GM18868 (cell line): ENCODE results near the gene PTPRN2.
"Not testable (repeated sequence)": the region's sequence is repeated elsewhere in the genome, so short reads cannot be mapped to it uniquely, and the experiment has no call there.

Experiments
- ATAC-seq: cut with Tn5 transposase; IDR thresholded peaks from one replicate; pipeline ENCODE4 v1.9.1; 2021; ENCODE audit warnings: mild to moderate bottlenecking, moderate library complexity; ENCODE audit not compliant: unreplicated experiment

The PTPRN2 gene

GRCh38 chr7:158519633-158520174 lies 67.9 kb downstream of the PTPRN2 start:
- ATAC-seq, result no peak

DNA sequence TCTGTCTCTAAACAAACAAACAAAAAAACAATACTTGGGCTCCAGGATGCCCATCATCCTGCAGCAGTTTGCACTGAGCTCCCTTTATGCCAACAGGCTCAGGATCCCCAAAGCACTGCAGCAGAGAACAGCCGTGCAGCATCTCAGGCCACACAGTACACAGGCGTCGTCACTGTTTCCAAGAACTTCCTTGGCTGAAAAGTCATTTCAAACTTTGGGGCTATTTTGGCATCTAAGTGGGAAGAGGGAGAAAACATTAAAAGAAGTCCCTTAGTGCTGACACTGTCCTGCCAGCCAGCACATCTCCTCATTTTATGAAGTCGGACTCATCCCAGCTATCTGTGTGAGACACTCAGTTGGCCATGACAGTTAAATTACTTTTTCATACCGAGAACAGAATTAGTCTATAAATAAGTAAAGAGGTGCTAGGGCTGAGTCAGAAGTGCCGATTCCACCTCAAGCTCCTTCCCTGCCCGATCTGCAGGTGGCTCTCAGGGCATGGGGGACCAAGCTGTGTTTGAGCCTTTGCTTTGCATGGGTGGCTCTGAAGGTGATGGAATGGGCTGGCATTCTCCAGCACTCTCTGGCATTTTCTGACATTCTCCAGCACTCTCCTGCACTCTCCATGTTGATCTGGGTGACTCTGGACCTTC lies 68.5 kb downstream of the PTPRN2 start:
- ATAC-seq, result no peak

- no peak for ATAC-seq
These were observed 70.1 kb downstream of the PTPRN2 start for GRCh38 chr7:158517571-158517970.

DNA sequence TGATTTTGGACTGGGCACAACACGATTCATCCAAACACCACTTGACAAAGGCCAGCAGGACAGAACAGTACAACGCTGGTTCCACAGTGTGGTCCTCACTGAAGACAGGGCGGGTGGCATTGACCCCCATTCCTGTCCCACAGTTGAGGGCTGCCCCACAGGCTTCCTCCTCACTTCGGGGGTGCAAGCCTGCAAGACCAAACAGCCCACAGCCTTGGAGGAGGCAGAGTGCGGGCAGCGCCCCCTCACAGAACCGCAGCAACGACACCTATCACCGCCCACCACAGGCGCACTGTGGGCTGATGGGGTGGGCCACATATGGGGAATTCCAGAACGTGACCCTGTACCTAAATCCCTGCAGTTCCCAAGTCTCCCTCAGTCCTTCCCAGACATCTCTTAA lies 70.6 kb downstream of the PTPRN2 start:
- ATAC-seq, result no peak

DNA sequence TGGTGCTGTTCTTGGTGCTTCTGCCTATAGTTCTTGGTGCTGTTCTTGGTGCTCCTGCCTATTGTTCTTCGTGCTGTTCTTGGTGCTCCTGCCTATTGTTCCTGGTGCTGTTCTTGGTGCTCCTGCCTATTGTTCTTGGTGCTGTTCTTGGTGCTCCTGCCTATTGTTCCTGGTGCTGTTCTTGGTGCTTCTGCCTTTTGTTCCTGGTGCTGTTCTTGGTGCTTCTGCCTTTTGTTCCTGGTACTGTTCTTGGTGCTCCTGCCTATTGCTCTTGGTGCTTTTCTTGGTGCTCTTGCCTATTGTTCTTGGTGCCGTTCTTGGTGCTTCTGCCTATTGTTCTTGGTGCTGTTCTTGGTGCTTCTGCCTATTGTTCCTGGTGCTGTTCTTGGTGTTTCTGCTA lies 71.1 kb downstream of the PTPRN2 start:
- ATAC-seq, result no peak

DNA sequence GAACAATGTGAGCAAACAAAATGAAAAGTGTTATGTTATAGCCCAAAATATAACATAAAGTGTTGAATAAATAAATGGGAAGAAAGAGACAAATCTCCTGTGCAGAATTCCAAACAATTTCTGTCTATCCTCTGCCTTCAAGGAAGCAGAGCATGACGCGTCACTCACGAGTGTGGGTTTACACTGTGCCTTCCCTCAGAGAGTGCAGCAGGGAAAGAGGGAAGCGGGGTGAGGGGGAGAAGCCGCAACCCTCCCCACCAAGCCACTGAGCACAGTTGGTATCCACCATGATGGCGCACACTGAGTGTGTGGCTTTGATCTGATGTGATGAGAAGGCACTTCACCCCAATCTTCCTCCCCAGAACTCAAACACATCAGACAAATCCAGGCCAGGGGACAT lies 74.8 kb downstream of the PTPRN2 start:
- no peak for ATAC-seq

- no peak for ATAC-seq
These were observed 75.6 kb downstream of the PTPRN2 start for GRCh38 chr7:158512042-158512441.

GRCh38 chr7:158508802-158509385 lies 78.7 kb downstream of the PTPRN2 start:
- no peak for ATAC-seq

DNA sequence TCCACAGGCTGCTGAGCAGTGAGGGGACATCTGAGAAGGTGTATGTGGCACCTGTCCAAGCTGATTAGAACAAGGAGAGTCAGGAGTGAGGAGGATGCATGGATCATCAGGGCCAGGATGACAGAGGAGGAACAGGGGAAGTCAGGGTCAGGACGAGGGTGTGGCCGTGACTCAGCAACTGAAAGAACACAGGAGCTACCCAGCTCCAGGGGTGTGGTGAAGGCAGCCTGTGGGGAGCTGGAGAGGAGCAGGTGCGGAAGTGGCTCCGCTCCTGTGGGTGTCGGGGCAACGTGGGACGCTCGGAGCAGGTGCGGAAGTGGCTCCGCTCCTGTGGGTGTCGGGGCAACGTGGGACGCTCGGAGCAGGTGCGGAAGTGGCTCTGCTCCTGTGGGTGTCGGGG lies 79.3 kb downstream of the PTPRN2 start:
- not testable (repeated sequence) for ATAC-seq

GRCh38 chr7:158507917-158508316 lies 79.7 kb downstream of the PTPRN2 start:
- no peak for ATAC-seq

GRCh38 chr7:158507175-158507574 lies 80.4 kb downstream of the PTPRN2 start:
- not testable (repeated sequence) for ATAC-seq

DNA sequence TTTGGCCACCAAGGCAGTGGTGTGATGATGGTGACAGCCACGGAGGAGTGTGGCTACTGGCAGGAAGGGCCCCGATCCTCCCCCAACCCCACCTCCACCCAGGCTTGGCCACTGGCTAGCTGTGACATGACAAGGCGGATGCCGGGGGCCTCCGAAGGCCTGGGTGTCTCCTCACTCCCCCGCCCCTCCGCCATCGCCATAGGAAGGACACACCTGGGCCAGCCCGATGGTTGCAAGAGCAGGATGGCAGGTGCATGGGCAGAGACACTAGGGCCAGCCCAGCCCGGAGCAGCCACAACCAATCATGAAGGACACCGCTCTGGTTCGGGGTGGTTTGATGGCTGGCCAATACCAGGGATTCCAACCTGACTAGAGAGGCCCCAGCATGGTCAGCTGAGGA lies 81.0 kb downstream of the PTPRN2 start:
- ATAC-seq, result no peak

- no peak for ATAC-seq
These were observed 81.9 kb downstream of the PTPRN2 start for GRCh38 chr7:158505683-158506082.

DNA sequence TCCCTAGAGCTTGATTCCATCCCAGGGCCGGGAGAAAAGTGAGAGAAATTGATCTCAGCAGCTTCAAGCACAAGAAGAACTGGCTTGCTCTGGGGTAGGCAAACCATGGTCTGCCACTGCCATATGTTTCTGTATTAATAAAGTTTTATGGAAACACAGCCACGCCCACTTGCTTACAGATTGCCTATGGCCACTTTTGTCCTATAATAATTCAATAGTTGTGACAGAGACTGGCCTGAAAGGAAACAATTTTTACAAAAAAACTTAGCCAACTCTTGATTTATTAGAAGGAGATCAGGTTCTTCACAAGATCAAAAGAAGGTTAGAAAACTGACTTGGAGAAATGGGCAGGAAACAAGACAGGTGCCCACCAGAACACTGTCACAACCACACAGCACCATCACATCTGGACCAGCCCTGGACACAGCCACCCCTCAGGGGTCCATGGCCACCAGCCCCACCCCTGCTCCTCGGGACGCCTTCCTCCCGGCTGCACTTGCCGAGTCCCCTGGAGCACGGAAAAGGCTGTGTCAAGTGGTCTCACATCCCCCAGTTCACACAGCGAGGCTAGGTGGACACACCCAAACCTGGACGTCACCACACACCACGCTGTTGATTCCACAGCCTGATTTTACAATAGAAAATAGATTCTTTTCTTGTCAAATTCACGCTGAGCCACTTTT lies 85.4 kb downstream of the PTPRN2 start:
- no peak for ATAC-seq

DNA sequence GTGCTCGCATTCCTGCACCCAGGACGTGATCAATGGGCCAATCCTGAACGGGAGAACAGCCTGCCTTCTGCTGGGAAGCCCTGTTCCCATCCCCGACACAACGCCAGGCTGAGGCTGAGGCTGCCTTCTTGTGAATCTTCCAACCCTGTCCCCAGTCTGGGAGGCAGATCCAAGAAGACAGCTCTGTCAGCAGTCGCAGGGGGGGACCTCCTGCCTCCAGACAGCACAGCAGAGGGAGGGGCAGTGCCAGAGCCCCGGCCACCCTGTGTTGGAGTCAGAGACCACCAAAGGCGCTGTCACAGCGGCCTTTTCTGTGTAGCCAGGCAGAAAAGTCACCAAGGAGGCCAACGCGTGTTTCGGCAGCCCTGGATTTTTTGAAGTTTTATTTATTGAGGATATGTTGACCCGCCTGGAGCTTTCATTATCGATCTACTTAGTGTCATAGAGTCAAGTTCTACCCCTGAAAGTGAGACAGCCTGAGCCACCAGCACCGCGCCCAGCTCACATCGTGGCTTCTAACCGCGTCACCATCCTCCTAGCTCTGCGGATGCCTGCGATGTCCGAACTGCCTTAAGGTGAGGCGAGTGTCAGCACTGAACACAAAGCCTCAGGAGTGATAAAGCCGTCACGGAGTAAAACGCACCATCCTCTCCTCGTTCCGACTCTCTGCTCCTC lies 86.1 kb downstream of the PTPRN2 start:
- no peak for ATAC-seq

DNA sequence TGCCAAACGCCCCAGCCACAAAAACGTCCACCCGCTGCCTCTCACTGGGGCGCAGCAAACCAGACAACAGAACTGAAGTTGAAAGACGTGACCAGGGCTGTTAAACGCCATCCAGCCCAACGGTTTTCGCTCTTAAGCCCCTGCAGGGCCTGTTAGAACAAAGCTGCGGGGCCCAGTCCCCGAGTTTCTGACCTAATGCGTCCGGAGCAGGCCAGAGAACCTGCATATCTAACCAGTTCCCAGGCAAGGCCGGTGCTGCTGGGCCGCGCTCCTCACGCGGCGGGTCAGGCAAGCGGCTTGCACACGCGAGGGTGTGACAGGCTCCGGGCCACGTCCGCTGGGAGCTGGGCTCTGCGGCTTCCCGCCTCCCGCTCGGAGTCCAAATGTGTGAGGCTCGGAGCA lies 87.0 kb downstream of the PTPRN2 start:
- no peak for ATAC-seq

DNA sequence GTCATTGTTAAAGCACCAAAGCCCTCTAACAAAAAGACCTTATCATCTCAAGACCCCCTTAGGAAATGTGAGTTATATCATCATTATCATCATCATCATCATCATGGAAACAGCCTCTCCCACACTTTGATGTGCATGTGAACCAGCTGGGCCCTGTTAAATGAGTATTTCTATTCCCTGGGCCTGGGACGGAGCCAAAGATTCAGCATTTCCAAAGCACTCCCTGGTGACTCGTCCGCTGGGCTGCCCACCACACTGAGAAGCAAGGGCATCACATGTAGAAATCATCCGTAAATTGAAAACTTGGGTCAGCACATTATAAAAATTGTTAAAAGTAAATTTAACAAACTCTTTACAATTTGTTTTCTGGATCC lies 88.6 kb downstream of the PTPRN2 start:
- no peak for ATAC-seq

DNA sequence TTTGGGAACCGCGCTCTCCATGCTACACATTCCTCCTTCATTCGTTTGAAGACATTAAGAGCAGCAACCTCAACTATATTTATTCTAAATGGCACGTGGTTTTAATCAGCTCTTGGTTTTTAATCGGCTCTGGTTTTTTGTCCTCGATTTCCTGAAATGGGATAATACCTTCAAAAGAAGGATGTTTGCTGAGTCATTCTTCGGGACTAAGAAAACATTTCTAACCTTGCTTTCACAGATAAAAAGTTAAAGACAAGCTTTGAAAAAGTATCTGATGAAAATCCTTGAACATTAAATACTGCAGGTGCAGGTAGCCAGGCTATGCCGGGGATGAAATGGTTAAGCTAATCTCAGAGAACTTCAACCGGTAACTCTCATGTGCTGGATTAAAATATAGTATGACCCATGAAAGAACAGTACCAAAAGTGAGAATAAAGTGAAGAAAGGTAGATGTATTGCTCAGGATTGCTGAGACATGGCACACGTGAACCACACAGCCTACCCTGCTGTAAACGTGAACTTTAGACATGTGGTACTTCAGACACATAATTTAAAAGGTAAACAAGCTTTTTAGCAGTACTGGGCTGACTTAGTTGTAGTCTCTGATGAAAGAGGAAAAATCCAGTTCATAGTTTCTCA lies 89.1 kb downstream of the PTPRN2 start:
- ATAC-seq, result no peak

DNA sequence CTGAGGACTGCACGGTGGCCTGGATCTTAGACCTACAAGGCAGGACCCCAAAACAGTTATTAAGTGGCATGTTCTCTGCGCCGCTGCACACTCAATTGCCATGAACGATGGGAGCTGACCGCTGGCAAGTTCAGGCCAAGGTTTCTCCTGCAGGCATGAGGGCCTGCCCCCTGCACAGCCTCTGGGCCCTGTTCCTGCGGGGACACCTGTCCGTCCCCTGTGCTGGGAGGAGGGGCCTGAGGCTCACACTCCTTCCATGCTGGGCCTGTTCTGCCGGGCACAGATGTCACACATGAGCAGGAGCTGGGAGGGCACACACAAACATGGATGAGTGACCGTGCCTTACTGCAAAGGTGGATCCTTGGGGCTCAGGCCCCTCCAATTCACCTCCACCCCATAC lies 90.0 kb downstream of the PTPRN2 start:
- no peak for ATAC-seq

DNA sequence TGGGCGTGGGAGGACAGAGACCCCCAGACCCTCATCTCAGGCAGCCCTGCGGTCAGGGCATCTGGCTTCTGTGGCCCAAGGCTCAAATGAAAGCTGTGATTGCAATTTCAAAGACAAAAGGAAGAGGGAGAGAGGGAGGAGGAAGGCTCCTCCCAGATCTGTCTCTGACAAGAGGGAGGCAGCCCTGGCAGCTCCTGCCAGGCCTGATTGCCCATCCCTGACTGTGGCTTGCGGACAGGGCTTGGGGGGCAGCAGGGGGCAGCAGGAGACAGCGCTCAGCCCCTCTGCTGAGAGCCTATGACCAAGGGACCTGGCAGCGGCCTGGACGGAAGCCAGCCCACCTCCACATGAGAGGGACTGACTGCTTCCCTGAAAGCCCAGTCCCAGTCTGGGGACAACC lies 91.8 kb downstream of the PTPRN2 start:
- no peak for ATAC-seq

DNA sequence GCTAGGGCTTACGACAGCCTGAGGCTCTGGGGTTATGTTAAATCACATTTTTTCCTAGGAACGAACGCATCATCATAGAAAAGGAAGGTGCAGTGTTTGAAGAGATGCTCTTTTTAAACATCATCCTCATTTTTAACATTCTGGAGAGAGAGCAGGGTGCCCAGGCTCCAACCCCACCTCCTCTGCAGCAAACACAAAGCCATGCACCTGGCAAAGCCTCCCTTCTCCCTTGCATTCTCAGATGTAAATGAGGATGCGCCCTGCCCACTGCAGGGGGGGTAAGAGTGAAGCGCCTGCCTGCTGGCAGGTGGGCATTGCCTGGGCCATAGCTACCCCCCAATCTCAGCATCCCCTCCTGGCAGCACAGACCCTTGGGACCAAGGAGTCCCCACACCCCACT lies 92.4 kb downstream of the PTPRN2 start:
- ATAC-seq, result no peak
